ENCODE data around the gene ETV6. TPM values are rescaled to one million over a fixed set of nuclear protein-coding genes. Genes with fewer than 3 reads are reported as not detected.

ETV6 gene
- total RNA-seq, 1 donor from 2014 or later, result 7.3 TPM

- DNase-seq (ENCODE audit: low read depth in 2 of 2), result no peak
Observed at GRCh38 chr12:11645391-11645790, 4.1 kb upstream of the ETV6 start.

- DNase-seq (ENCODE audit: low read depth in 2 of 2), result peak; percentile 72 to 90
Observed at GRCh38 chr12:11648514-11649412, 711 bp upstream of the ETV6 start.

GRCh38 chr12:11650286-11651281 lies 1.1 kb downstream of the ETV6 start:
- peak; percentile 25 to 53 for DNase-seq (ENCODE audit: low read depth in 2 of 2)

- DNase-seq (ENCODE audit: low read depth in 2 of 2), result no peak
Observed at GRCh38 chr12:11651381-11651780, 1.9 kb downstream of the ETV6 start.

GRCh38 chr12:11651785-11652184 lies 2.3 kb downstream of the ETV6 start:
- peak; percentile 24 to 55 for DNase-seq (ENCODE audit: low read depth in 2 of 2)

GRCh38 chr12:11652351-11653040 lies 3.0 kb downstream of the ETV6 start:
- DNase-seq (ENCODE audit: low read depth in 2 of 2), result peak in 1 of 2 donors; percentile 42

- no peak for DNase-seq (ENCODE audit: low read depth in 2 of 2)
Observed at GRCh38 chr12:11653215-11653753, 3.8 kb downstream of the ETV6 start.

GRCh38 chr12:11654338-11654737 lies 4.9 kb downstream of the ETV6 start:
- DNase-seq (ENCODE audit: low read depth in 2 of 2), result no peak

GRCh38 chr12:11654802-11655201 lies 5.3 kb downstream of the ETV6 start:
- no peak for DNase-seq (ENCODE audit: low read depth in 2 of 2)

- no peak for DNase-seq (ENCODE audit: low read depth in 2 of 2)
Observed at GRCh38 chr12:11655842-11656241, 6.4 kb downstream of the ETV6 start.

GRCh38 chr12:11656550-11656949 lies 7.1 kb downstream of the ETV6 start:
- no peak for DNase-seq (ENCODE audit: low read depth in 2 of 2)

GRCh38 chr12:11657511-11657910 lies 8.0 kb downstream of the ETV6 start:
- DNase-seq (ENCODE audit: low read depth in 2 of 2), result peak; percentile 23 to 58

GRCh38 chr12:11658791-11659190 lies 9.3 kb downstream of the ETV6 start:
- DNase-seq (ENCODE audit: low read depth in 2 of 2), result no peak

- DNase-seq (ENCODE audit: low read depth in 2 of 2), result no peak
Observed at GRCh38 chr12:11660624-11661023, 11.2 kb downstream of the ETV6 start.

- DNase-seq (ENCODE audit: low read depth in 2 of 2), result no peak
Observed at GRCh38 chr12:11661491-11662089, 12.1 kb downstream of the ETV6 start.

- no peak for DNase-seq (ENCODE audit: low read depth in 2 of 2)
Observed at GRCh38 chr12:11662369-11662768, 12.9 kb downstream of the ETV6 start.

GRCh38 chr12:11663130-11663529 lies 13.7 kb downstream of the ETV6 start:
- DNase-seq (ENCODE audit: low read depth in 2 of 2), result no peak

GRCh38 chr12:11664101-11664500 lies 14.6 kb downstream of the ETV6 start:
- DNase-seq (ENCODE audit: low read depth in 2 of 2), result no peak

GRCh38 chr12:11666131-11667050 lies 16.9 kb downstream of the ETV6 start:
- DNase-seq (ENCODE audit: low read depth in 2 of 2), result no peak

GRCh38 chr12:11667171-11667570 lies 17.7 kb downstream of the ETV6 start:
- DNase-seq (ENCODE audit: low read depth in 2 of 2), result no peak
